NCI-H2029 treated with DMSO at 0.1 percent for 48 hours (cell line): ENCODE measurements around the gene ARSA.
A peak's percentile ranks its signal among the peaks of the same experiment; 100 is the strongest.
"Not testable (repeated sequence)": the region's sequence is repeated elsewhere in the genome, so short reads cannot be mapped to it uniquely, and the experiment has no call there.

ENCODE experiments used
- DNase-seq: peaks from one replicate; lab custom pipeline; 2025; lab: John Stamatoyannopoulos, UW

The ARSA gene

DNA sequence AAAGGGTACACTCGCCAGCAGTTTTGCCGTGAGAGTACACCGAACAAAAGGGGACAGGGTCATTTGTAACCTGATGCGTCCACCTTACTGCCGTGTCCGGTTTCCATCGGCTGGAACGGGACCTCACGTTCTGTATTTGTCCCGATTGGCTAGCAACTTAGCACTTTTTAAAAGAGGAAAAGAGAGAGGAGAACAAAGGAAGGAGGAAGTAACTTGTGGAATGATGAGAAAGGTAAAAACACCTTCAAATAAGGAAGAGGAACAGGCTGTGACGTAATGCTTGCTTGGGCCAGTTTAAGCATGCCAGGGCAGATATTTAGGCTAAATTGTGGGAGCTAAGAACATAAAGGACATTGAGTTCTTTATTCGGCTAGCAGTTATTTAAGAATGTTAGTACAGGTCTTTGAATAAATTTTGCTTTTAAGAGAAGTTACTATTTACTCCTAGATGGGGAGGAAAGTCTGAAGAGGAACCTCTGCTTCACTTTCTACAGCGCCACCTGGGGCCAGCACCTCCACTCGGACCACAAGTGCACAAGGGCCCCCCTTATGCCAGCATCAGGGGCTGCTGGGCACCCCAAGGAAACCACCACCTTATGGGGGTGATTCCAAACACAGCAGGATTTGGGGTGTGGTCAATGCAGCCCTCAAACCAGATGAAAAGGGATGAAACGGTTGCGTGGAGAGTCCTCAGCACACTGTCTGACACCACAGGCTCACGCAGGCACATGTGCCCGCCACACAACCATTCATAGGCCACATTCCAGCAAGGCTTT, 5.8 kb downstream of the ARSA start:
- no peak for DNase-seq

DNA sequence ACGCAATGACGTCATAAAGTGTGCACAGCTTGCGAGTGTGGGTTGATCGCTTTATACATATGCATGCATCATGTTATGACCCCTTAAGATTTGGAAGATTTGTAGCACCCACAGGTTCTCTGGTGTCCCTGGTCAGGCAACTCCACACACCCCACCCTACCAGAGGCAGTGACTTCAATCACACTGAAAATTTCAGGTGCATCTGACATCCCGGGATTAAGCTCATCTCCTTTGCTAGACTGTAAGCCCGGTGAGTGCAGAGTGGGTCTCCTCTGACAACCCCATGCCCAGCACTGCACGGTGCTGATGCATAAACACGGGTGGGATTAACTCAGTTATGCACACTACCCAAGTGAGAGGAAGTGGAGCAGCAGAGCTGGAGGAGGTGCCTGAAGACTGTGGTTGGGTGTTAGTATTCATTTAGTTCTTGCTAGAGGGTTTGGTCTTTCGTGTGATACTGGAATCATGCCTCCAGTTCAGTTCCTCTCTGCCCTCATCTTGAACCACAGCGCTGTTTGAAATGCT, 6.5 kb downstream of the ARSA start:
- DNase-seq: peak; percentile 21

DNA sequence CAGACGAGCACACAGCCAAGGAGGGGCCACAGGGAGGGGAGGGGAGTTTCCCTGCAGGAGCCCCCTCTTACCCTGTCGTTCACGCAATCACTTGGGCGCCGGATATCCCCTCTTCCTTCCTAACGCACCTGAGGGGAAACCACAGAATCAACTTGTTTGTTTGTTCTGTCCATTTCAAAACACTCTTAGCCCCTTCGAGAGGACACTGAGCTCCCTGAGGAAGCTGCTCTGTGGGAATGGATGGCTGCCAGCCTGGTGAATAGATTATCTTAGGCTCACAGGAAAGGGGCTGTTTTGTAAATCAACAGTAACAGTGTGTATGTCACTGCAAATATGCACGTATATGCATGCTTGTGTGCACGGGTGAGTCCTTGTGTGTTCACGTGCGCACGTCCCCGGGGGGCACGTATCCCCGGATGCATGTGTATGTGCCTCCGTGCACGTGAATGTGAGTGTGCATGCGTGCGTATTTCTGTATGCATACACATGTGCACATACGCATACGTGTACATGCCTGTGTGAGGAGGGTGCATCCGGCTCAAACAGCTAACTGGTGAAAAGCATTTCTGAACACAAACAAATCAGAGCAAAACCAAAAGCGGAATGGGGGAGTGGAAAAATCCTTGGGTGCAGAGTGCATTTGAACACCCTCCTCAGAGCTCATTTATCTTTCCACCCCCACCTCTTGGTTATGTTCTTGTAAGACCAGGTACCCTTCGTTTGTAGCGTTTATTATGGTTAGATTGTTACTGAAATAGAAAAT, 7.2 kb downstream of the ARSA start:
- peak; percentile 27 for DNase-seq

DNA sequence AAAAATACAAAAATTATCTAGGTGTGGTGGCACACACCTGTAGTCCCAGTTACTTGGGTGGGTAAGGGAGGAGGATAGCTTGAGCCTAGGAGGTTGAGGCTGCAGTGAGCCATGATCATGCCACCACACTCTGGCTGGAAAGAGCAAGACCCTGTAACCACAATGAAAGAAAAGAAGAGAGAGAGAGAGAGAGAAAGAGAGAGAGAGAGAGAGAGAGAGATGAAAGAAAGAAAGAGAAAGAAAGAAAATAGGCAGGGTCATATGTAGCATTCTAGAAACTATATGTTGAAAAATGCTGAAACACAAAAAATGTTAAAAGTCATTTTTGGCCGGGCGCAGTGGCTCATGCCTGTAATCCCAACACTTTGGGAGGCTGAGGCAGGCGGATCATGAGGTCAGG, 13.7 kb downstream of the ARSA start:
- not testable (repeated sequence) for DNase-seq

DNA sequence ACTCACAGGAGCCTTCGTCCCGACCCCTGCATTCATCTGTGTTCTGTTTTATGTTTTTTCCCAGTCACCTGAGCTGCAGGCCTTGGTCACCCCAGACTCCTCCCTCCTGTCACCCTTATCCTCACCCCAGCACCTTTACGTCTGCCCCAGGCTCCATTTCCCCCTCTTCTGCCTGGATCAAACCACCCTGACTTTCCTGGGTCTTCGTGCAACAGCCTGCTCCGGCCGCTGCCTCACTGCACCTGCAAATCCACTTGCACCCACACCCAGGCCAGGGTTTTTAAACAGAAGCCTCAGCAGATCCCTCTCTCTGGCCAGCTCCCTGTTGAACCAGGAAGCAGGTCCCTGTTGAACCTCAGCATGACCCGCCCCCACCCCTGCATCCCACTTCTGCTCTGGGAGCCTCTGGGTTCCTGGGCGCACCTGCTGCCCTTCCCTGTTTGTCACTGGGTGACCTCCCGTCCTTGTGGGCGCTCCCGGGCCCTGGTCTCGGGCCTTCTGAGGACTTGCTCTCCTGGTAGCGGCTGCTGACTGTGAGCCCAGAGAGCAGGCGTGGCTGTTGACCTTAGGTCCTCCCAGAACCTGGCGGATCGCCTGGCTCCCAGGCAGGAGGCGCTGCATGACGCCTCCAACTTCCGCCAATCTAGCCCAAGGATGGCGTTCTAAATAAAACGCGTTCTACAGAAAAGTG, 14.5 kb downstream of the ARSA start:
- peak; percentile 18 for DNase-seq

DNA sequence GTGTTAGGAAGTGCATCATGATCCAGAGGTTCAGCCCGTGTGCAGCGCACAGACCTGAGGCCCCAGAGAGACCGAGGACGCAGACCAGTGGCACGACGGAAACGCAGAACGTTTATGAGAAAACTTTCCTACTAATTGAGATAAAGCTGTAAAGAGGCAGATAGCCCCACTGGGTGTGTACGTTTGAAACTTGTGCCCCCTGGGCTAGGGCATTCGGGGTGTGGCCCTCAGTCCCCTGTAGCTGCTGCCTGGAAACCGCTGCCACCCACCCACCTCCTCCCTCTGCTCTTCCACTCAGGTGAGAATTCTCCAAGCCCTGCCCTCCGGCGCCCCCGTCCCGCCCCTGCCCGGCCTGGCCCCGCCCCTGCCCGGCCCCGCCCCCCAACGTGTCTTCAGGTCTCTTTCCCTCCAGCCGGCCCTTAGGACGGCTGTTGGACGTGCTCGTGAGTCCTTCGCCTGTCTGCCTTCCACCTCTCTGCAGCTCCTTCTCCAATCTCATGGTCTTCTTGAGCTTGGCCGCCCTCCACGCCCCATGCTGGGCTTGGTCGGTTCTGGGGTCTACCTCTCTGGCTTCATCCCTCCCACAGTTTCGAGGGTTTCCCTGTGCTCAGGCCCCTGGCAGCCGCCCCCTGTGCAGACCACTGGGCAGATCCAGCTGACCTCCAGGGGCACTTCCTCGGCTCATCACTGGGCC, 15.3 kb downstream of the ARSA start:
- no peak for DNase-seq

DNA sequence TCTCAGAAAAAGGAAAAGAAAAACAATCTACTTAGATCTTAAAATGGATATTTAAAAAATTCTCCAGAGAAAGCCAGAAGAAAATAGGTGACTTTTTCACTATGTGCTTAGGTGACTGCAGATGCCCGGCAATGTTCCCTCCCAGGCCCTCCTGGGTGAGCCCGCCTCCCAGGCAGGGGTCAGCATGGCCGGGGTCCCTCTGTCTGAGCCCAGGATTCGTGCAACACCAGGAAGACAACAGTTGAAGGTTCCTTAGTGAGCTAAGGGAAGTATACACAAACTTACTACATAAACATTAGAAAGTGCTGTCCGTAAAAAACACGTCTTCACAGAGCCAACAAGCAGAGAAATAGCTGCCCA, 15.8 kb downstream of the ARSA start:
- DNase-seq: no peak

DNA sequence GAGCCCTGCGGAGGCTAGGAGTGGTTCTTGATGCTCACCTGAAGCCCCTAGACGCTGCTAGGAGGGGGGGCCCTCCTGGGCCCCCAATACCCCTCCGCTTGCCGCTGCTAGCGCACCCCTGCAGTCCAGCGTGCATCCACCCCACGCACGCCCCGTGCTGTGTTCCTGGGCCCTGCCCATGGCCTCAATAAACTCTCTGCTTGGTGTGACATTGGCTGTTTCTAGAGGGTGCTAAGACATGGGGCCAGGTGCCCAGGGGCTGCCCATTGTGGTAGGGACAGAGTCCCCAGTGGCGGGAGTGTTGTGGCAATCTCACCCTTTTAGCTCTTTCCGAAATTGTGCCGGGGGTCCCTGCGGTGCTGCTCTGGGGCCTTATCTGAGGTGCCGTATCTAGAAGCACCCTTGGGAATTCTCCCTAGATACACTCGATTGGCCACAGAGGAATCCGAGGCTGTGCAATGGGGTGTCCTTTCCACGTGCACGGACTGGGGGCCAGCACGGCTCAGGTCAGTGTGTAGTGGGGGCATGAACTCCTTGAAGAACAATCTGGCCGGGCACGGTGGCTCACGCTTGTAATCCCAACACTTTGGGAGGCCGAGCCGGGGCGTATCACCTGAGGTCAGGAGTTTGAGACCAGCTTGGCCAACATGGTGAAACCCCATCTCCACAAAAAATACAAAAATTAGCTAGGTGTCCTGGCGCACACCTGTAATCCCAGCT, 16.5 kb downstream of the ARSA start:
- DNase-seq: no peak

DNA sequence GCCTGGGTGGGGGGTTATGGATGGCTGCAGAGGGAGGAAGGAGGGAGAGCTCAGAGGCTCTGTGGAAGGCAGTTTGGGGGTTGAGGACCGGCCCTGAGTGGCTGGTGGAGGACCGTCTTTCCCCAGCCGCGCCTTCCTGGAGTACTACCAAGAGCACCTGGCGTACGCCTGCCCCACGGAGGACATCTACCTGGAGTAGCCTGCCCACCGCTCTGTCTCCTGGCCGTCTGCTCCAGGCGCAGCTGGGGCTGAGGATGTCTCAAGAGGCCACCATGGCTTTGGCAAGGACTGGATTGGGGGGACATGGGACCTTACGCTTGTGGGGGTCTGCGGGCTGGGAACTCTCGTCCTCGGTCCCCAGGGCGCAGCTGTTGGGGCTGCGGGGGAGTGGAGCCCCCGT, 17.4 kb downstream of the ARSA start:
- no peak for DNase-seq

DNA sequence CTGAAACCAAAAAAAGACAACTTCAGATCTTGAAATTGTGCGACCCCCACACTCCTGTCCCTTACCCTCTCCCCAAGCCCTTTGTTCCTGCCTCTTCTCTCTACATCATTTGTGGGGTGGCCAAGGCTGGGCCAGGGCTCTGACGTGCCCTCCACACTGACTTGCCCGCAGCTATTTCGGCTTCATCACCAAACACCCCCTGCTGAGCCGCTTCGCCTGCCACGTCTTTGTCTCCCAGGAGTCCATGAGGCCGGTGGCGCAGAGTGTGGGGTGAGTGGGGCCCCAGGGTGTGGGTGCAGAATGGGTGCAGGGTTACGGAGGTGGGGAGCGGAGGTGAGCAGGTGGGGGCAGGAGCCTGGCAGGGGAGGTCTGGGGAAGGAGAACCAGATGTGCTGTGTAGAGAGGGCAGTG, 17.9 kb downstream of the ARSA start:
- DNase-seq: no peak

DNA sequence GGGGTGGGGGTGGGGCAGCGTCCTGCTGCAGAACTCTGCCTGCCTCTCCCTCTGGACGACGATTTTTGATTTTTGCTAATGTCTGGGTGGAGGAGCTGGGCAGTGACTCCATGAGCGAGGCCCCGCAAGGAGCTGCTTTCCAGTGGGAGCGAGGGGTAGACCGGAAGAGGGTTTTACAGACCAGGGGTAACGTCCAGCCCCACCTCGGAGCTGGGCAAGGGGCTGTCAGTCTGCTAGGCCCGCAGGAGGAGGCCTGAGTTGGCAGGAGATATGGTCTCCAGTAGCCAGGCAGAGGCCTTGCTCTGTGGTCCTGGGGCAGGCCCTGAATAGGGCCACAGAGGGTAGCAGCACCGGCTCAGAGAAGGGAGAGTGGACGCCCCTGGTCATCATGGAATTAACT, 18.4 kb downstream of the ARSA start:
- DNase-seq: no peak

DNA sequence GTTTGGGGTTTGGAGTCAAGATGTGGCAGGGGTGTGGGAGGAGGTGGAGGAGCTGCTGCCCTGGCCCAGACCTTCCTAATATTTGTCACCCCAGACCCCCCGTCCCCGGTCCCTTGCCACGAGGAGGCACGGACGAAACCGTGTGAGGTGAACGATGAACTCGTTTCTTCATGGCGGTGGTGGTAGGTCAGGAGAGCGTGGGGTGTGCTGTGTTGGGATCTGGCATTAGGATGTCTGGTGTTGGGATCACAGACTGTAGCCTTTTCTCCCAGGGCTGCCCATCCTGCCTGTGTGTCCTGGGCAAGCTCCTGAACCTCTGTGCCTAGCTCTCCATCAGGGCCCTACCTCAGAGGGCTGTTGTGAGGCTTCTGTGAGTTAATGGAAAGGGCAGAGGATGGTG, 19.0 kb downstream of the ARSA start:
- DNase-seq: no peak

DNA sequence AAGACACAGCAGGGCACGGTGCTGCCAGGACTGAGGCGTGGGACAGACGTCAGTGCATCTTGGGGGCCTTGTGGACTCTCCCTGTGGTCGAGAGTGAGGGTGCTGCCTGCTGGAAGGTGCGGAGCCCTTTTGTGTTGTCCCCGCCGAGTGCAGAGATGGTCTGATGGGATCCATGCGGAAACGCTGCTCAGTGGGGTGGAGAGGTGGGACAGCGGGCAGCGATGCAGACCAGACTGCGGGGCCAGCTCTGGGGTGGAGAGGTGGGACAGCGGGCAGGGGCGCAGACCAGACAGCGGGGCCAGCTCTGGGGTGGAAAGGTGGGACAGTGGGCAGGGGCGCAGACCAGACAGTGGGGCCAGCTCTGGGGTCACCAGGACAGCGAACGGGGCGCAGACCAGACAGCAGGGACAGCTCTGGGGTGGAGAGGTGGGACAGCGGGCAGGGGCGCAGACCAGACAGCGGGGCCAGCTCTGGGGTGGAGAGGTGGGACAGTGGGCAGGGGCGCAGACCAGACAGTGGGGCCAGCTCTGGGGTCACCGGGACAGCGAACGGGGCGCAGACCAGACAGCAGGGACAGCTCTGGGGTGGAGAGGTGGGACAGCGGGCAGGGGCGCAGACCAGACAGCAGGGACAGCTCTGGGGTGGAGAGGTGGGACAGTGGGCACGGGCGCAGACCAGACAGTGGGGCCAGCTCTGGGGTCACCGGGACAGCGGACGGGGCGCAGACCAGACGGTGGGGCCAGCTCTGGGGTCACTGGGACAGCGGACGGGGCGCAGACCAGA, 19.7 kb downstream of the ARSA start:
- DNase-seq: not testable (repeated sequence)

DNA sequence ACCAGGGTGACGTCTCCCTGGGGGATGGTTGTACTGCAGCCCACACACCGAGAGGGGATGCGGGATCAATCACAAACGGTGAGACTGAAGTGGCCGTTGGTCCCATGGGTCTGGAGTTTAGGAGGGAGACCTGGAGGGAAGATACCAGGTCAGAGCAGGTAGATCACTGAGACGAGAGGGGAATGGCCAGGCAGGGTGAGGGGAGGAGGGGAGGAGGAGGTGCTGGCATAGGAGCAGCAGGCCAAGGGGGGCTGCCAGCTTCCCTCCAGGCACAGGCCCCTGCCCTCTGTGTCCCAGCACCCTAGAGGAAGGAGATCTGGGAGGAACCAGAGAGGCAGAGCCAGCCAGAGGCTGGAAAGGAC, 20.3 kb downstream of the ARSA start:
- DNase-seq: no peak

DNA sequence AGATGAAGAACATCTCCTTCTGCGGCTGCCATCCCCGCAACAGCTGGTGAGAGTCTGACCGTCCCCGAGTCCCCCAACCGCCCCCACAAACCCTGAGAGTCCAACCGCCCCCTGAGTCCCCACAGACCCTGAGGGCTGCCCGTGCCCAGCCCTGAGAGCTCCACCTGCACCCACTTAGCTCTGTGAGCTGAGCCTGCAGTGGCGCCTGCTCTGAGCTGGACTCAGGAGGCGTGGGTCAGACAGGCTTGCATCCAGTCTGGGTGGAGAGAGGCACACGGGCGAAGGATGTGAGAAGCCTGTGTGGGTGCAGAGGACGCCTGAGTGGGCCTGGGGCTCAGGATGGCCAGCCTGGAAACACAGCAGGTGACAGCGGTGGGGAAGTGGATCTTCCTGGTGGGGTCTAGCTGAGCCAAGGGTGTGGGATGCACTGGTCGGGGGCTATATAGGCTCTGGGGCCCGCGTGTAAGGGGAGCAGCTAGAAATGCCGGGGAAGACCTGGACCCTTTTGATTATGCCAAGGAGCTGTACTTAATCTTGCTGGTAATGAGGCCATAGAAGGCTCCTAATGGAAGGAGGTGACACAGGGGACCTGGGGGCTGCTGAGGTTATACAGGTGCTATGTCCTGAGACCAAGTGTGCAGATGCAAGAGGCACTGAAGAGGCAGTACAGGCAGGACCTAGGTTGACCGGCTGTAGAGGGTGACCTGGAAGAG, 20.9 kb downstream of the ARSA start:
- DNase-seq: no peak

DNA sequence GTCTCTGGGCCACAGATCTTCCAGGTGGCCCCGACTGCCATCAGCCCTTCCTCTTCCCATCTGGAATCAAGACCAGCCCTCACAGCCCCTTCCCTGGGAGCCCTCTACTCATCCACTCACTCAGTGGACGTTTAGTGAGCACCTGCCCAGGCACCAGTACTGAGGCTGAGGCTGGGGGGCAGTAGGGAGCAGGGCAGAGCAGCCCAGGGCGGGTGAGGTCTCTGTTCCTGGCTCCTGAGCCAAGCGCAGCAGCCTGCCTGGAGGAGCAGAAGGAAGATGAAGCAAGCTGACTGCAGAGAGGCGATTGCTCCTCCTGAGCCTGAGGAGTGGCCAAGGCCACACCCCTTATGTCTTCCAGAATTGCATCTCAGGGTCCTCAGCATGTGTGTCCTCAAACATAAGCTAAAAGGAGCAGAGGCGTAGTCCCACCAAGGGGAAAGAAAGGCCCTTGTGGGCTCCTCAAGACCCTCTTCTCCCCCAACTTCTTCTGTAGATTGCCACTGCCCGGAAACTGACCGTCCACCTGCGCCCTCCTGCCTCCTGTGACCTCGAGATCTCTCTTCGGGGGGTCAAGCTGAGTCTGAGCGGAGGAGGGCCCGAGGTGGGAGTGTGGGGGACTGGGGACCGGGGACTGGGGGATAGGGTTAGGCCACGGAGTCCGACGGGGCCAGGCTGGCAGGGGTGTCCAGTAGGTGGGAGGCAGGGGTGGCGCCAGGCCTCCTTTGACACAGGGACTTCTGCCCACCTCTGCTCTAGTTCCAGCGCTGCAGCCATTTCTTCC, 21.6 kb downstream of the ARSA start:
- no peak for DNase-seq

DNA sequence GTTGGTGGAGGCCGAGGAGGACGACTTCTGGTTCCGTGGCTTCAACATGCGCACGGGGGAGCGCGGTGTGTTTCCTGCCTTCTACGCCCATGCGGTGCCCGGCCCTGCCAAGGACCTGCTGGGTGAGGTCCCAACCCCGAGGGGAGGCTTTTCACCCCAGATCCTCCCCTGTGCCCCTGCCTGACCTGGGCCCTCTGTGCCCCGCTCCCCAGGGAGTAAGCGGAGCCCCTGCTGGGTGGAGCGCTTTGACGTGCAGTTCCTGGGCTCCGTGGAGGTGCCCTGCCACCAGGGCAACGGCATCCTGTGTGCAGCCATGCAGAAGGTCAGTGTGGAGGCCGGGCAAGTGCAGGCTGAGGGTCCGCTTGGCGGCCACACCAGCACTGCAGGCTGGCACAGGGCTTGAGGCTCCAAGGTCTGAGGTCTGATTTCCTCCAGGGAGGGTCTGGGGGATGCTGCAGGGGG, 22.3 kb downstream of the ARSA start:
- no peak for DNase-seq

DNA sequence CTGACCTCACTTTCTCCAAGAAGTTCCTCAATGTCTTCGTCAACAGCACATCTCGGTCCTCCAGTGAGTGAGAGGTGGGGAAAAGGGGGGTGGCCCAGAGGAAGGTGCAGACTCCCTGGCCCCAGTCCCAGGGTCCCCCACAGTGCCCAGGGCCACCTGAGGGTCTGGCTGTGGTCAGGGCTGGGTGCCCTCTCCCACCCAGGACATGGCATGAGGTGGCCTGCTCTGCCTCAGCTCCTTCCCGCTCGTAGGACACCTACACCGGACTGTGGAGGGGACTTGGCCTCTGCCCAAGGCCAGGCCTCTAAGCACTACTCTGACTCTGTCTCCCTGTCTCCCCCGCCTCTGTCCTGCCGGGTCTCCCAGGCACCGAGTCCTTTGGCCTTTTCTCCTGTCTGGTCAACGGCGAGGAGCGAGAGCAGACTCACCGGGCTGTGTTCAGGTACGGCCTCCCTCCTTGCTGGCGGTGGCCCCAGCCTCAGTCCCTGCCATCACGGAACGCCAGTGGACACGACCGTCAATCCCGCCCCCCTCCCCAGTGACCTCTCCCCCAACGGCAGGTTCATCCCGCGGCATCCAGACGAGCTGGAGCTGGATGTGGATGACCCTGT, 22.8 kb downstream of the ARSA start:
- DNase-seq: no peak
